GM21529 (cell line): Measurements from ENCODE around the gene HAX1.

Source experiments
- ATAC-seq: cut with Tn5 transposase; IDR thresholded peaks from one replicate; pipeline ENCODE4 v1.9.1; 2021; ENCODE audit not compliant: unreplicated experiment

HAX1 gene

GRCh38 chr1:154324669-154325582 is 52.5 kb downstream of the HAX1 start, which contains the start of gene ATP8B2:
TSS of gene ATP8B2 (plus strand) at chr1:154325525. CDS start at chr1:154328142, 2,617 bp downstream.
- ATAC-seq, result peak; percentile 39
